Subcutaneous adipose tissue (tissue), 4 donors: ENCODE measurements around the gene TRH. TPM values are rescaled to one million over a fixed set of nuclear protein-coding genes. Genes with fewer than 3 reads are reported as not detected.

Source experiments
- CTCF ChIP-seq: fragments of 450-650 bp; IDR thresholded peaks from one replicate; pipeline ENCODE4 v1.5.1; 2016; ENCODE audit warnings: low read depth, mild to moderate bottlenecking, control low read depth, antibody characterized with exemption, moderate library complexity
- total RNA-seq, 4 donors: library from RNA; depleted of rRNA; stranded (reverse); fragments of >200 nt; gene quantifications; one replicate each; pipeline ENCODE4 v1.1.0, GENCODE V29; 2016

The TRH gene
- total RNA-seq, 4 donors from 2014 or later: not detected

DNA sequence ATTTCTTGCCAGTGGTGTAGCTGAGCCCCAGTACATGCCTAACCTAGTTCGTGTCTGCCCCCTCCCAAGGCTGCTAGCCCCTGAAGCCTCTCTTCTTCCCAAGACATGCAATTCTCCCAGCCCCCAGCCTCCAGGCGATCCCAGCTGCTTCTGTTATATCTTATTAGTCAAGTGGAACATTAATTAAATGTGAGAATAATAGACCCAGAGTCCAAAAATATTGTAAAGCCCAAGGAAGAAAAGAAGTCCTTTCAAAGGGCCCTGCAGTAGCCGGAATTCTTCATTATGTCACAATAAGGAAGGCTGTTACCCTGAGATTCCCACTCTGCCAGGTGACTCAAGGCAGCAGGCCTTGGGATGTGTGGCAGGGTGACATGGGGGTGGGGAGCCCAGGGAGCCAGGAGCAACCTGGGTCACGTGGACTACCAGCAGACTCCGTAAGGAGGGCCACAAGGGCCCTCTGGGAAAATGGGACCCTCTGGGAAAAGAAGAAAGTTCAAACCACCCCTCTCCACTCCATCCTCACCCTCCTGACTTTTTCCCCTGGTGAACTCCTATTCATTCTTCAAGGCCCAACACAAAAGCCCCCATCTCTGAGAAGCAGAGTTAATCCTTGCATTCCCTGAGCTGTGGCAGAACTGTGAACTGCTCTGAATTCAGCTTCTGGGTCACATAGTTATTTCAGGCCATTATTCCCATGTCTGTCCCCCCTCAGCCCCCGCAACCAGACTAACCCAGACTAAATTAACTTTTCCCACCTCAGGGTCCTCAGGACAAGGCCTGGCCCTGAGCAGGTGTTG, 21.8 kb upstream of the TRH start:
- no peak for TF ChIP-seq CTCF

DNA sequence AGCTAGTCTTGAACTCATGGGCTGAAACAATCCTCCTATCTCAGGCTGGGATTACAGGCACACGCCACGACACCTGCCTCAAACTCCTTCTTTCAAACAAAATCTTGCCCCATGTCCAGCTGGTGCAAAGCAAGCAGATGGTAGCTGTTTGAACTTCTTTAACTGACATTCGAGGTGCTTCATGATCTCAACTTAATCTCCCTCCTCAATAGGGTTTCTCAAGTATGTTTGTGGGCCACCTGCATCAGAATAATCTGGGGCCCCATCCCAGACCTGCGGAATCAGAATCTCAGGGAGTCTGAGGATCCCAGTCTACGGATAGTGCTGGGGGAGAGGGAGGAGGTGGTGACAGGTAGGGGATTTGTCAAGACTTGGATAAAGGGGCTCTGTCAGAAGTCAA, 20.9 kb upstream of the TRH start:
- no peak for TF ChIP-seq CTCF

DNA sequence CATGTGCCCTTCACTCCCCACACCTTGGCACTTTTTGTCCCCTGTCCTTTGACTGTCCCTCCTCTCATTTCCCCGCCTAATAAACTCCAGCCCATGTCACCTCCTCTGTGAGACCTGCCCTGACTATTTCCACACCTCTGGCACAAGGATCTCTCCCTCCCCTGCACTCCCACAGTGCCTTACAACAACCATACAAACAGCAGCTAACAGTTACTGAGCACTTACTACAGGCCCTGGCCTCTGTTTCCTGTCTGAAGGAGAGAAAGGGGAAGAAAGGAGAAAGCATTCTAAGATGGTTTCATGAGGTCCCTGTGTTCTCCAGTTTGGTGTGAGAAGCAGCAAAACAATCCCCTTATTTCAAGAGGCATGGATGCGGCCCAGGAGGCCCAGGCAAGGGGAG, 20.0 kb upstream of the TRH start:
- no peak for TF ChIP-seq CTCF

DNA sequence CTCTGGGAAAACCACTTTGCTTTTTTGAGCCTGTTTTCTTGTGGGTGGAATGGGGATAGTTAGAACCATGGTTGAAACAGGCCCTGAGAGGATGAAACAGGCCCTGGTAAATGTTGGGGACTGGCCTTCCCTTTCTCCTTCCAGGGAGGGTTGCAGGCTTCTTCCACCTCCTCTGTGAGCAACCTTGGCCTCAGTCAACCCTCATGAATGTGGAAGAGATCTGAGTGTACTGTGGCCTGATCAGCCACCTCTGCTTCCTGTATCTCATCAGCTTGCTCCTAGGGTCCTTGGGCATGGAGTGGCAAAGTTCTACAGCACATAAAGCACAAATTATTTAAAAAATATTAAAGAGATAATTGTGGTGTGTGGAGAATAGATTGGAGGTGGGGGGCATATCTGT, 17.6 kb upstream of the TRH start:
- TF ChIP-seq CTCF: no peak

- TF ChIP-seq CTCF: no peak
Measured at GRCh38 chr3:129958755-129959154, 15.8 kb upstream of the TRH start.

GRCh38 chr3:129961141-129961541, 13.4 kb upstream of the TRH start:
- no peak for TF ChIP-seq CTCF

DNA sequence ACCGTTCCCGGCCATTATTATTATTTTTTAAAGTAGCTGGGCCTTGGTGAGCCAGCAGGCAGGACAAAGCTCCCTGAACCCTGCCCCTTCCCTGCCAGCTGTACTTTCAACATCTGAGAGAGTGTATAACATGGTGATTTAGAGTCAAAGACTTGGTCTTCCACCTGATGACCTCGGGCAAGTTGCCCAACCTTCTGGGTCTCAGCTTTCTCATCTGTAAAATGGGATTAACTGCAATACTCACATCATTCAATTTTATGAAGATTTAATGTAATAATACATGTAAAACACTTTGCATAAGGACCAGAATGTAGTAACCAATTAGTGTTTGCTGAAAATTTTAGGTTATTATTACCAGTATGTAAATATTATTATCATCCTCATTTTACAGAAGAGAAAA, 11.9 kb upstream of the TRH start:
- TF ChIP-seq CTCF: no peak
